Activated CD8-positive, alpha-beta T cell treated with anti-CD3 and anti-CD28 coated beads, Interleukin-2, amount 10 ng/mL, durations not matched to agents 7 days and 5 days (primary cell): Measurements from ENCODE around the gene MYO9A. TPM values are rescaled to one million over a fixed set of nuclear protein-coding genes. Genes with fewer than 3 reads are reported as not detected.
A peak's percentile ranks its signal among the peaks of the same experiment; 100 is the strongest.

Experiments
- ATAC-seq: fragments of 150-1000 bp; cut with Tn5 transposase; one replicate; pipeline ENCODE4 v1.10.0; 2021; ENCODE audit warnings: moderate library complexity
- CTCF ChIA-PET: fragments of 350-600 bp; sonication (Branson Sonifier 250); formaldehyde crosslinking; loops from one replicate; lab custom pipeline; 2021; ENCODE audit warnings: antibody characterized with exemption; lab: Charles Lee
- POLR2A ChIA-PET: fragments of 350-600 bp; sonication (Branson Sonifier 250); formaldehyde crosslinking; loops from one replicate; lab custom pipeline; 2021; ENCODE audit warnings: antibody characterized with exemption; lab: Charles Lee
- DNase-seq: peaks from one replicate; pipeline ENCODE4 v3.0.0-alpha.2; 2020
- H3K27ac Mint-ChIP-seq: one replicate; pipeline ENCODE4 v1.8.0; 2021; ENCODE audit warnings: mild to moderate bottlenecking, mixed read lengths
- H3K27me3 Mint-ChIP-seq: one replicate; pipeline ENCODE4 v1.8.0; 2021; ENCODE audit warnings: low read depth, mixed read lengths
- H3K36me3 Mint-ChIP-seq: one replicate; pipeline ENCODE4 v1.8.0; 2021; ENCODE audit warnings: low read depth, mixed read lengths
- H3K4me1 Mint-ChIP-seq: one replicate; pipeline ENCODE4 v1.8.0; 2021; ENCODE audit warnings: low read depth, mixed read lengths
- H3K4me3 Mint-ChIP-seq: one replicate; pipeline ENCODE4 v1.8.0; 2021; ENCODE audit warnings: mild to moderate bottlenecking, mixed read lengths
- H3K9me3 Mint-ChIP-seq: one replicate; pipeline ENCODE4 v1.8.0; 2022; ENCODE audit warnings: mixed read lengths; ENCODE audit not compliant: insufficient read depth
- total RNA-seq, 2 experiments: library from RNA; stranded (reverse); gene quantifications; one replicate each; pipeline ENCODE4 v1.2.3, GENCODE V29; 2021

The MYO9A gene, protein sequence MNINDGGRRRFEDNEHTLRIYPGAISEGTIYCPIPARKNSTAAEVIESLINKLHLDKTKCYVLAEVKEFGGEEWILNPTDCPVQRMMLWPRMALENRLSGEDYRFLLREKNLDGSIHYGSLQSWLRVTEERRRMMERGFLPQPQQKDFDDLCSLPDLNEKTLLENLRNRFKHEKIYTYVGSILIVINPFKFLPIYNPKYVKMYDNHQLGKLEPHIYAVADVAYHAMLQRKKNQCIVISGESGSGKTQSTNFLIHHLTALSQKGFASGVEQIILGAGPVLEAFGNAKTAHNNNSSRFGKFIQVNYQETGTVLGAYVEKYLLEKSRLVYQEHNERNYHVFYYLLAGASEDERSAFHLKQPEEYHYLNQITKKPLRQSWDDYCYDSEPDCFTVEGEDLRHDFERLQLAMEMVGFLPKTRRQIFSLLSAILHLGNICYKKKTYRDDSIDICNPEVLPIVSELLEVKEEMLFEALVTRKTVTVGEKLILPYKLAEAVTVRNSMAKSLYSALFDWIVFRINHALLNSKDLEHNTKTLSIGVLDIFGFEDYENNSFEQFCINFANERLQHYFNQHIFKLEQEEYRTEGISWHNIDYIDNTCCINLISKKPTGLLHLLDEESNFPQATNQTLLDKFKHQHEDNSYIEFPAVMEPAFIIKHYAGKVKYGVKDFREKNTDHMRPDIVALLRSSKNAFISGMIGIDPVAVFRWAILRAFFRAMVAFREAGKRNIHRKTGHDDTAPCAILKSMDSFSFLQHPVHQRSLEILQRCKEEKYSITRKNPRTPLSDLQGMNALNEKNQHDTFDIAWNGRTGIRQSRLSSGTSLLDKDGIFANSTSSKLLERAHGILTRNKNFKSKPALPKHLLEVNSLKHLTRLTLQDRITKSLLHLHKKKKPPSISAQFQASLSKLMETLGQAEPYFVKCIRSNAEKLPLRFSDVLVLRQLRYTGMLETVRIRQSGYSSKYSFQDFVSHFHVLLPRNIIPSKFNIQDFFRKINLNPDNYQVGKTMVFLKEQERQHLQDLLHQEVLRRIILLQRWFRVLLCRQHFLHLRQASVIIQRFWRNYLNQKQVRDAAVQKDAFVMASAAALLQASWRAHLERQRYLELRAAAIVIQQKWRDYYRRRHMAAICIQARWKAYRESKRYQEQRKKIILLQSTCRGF (N-terminal part only)
- total RNA-seq: 10 to 100 TPM; 19.0 to 21.3 TPM

DNA sequence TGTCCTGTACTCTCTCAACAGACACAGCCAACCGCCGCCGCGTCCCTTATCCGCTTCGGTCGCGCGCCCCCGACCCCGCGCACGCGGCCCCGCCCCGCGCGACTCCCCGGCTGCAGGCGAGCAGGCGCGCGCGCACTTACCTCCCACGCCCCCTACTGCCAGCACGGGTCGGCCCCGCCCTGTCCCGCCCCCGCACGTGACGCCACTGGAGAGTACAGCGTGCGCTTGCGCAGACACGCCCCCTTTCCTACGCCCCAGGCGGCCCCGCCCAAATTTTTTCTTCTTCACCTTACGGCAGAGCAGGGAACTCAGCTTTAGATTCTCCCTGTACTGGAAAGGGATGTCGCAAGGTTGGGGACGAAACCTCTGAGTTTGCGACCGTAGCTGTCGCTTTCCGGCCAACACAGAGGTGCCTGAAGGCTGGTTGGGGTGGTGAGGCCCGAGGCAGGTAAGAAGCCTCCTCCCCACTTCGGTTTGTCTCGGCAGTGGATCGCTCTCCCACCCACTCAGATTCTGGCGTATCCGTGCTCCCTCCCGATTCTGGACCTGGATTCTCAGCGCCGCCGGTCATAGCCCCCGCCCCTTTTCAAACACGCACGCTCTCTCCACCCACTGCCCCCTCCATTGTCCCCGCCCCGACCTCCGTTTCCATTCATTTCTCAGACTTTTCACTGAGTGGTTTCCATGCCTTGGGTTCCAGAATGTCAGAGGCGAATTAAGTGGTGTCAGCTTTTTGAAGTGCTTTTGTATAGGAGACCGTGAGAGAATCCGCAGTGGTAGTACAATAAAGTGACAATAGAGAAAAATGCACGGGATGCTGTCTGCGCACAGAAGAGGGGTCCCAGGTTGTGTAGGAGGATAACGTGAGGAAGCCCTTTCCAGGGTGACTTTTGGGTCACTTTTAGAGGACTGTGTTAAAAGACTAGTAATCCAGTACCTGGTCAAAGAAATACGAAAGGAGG lies at the start of gene MYO9A, which contains the start of gene SENP8:
MYO9A (minus strand) TSS at position 134 of the 962 bp plus-strand sequence. CDS start 71,587 bp downstream, outside the sequence.
SENP8 (plus strand) TSS at position 387 of the 962 bp plus-strand sequence. CDS start 21,221 bp downstream, outside the sequence.
- H3K27me3 Mint-ChIP-seq: peaks cover 4% of the 10 kb centered on the region
- H3K4me1 Mint-ChIP-seq: peaks cover 28% of the 10 kb centered on the region
- ChIA-PET POLR2A (interaction anchor here (0.6 kb wide), 1 partner anchor 15 kb away, joined by 3 read pairs; no protein-coding TSS in a partner anchor), CTCF (interaction anchor here (0.6 to 1.5 kb wide), 4 partner anchors 37 to 345 kb away, joined by 3 to 7 read pairs (median 3); no protein-coding TSS in a partner anchor)
- no peaks in the 10 kb centered on the region for H3K36me3 Mint-ChIP-seq
- peak within 1 kb of the TSS; percentile 98 for H3K27ac Mint-ChIP-seq
- peak within 1 kb of the TSS; percentile 95 for H3K4me3 Mint-ChIP-seq
- DNase-seq (peak; percentile 99), ATAC-seq (peak; percentile 74)
- no peaks in the 10 kb centered on the region for H3K9me3 Mint-ChIP-seq

DNA sequence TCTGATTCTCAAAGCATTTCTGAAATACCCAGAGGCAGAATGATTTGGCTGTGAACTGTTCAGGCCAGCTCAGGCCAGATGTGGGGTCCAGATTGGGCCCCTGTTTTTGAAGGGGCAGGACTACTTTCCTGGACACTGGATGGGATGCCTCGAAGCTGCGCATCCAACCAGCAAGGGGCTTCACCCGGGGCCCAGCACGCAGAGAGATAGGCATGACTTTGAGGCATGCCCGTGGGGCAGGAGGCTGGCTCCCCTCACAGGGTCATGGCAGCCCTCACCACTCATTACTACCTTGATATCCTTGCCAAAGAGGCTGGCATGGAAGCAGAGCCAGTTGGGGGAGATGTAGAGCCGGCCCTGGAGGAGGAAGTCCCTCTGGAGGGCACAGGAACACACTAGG lies 49.5 kb upstream of the MYO9A start:
- Mint-ChIP-seq H3K9me3 (no peaks in the 10 kb centered on the region), H3K4me1 (peaks cover 27% of the 10 kb centered on the region), H3K36me3 (no peaks in the 10 kb centered on the region), H3K27me3 (peaks cover 5% of the 10 kb centered on the region), H3K4me3 (no peak overlapping the region), H3K27ac (peak overlapping the region; percentile 44)
- CTCF ChIA-PET: interaction anchor here (0.8 to 2.7 kb wide), 2 partner anchors 11 to 14 kb away, joined by 3 to 16 read pairs; no protein-coding TSS in a partner anchor
- DNase-seq: no peak
- no peak for ATAC-seq
- POLR2A ChIA-PET: no interaction called here

DNA sequence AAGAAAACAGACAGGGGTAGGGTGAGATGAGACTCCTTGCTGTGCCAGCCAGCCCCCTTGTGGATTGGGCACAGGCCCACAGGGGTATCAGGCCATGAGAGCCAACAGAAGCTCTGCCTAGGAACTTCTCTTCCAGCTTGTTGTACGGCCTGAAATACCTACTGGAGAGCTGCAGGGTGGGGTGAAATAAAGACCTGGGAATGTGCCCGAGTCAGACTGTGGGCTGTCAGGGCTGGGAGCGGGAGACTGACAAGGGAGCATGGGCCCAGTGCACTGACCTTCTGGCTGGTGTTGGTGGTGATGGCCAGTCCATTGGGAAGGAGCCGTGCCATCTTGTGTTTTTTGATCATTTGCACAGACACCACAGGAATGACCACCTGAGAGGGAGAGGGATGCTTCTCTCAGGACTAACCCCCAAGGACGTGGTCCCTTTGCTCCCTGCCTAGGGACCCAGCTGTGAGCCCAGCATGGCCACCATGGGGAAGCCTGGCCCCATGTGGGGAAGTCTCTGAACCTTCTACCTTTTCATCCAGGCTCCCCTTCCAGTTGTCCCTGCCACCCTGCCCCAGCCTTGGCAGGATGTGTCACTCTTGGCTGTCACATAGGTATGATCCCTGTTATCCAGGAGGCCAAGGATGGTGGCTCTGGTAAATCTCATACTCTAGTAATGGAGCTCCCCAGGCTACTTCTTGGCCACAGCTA lies 48.9 kb upstream of the MYO9A start:
- ChIA-PET POLR2A (no interaction called here), CTCF (interaction anchor here (0.8 to 2.7 kb wide), 2 partner anchors 10 to 13 kb away, joined by 3 to 16 read pairs; no protein-coding TSS in a partner anchor)
- peak overlapping the region; percentile 44 for H3K27ac Mint-ChIP-seq
- H3K4me3 Mint-ChIP-seq: no peak overlapping the region
- peaks cover 27% of the 10 kb centered on the region for H3K4me1 Mint-ChIP-seq
- H3K27me3 Mint-ChIP-seq: peaks cover 5% of the 10 kb centered on the region
- DNase-seq: no peak
- no peaks in the 10 kb centered on the region for H3K36me3 Mint-ChIP-seq
- H3K9me3 Mint-ChIP-seq: no peaks in the 10 kb centered on the region
- ATAC-seq: no peak

DNA sequence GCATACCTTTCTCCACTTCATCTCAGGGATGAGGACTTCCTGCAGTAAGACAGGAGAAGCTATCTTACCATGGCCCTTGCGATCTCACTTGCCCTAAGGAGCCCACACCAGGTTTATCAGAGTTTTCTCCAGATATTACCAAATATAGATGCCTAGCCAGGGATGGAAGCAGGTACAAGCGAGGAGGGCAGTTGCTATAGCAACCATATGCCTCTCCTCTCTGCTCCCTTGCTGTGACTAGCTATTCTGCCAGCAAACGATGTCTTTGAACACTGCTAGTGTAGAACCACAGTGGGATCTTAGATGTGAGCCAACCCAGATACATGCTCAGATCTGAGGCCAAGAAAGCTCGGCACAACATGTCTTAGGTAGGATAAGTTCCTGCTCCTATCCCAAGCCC lies 45.8 kb upstream of the MYO9A start:
- Mint-ChIP-seq H3K9me3 (no peaks in the 10 kb centered on the region), H3K4me3 (no peak overlapping the region), H3K36me3 (no peaks in the 10 kb centered on the region), H3K27ac (no peak overlapping the region), H3K4me1 (peaks cover 16% of the 10 kb centered on the region), H3K27me3 (peaks cover 6% of the 10 kb centered on the region)
- ChIA-PET POLR2A (no interaction called here), CTCF (interaction anchor here (2.7 kb wide), 1 partner anchor 7 kb away, joined by 14 read pairs; no protein-coding TSS in a partner anchor)
- ATAC-seq (no peak), DNase-seq (no peak)

DNA sequence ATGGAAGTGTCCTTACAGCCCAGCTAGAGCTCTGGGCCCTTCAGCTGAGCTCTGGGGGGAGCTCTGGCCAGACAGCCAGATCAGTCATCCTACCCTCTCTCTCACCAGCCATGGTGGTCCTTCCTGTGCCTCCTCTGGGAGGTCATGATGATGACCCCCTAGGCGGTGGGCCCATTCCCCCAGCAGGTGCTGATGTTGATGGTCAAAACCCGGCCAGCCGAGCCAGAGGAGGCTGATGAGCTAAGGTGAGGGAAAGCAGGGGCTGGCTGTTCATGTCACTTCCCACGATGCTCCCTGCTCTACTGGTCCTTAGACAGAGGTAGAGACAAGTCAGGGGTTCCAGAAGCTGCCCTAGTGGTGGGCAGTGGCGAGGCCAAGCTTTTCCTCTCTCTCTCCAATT lies 44.6 kb upstream of the MYO9A start:
- CTCF ChIA-PET: interaction anchor here (1.1 to 1.4 kb wide), 2 partner anchors 13 to 419 kb away, joined by 3 to 4 read pairs; no protein-coding TSS in a partner anchor

DNA sequence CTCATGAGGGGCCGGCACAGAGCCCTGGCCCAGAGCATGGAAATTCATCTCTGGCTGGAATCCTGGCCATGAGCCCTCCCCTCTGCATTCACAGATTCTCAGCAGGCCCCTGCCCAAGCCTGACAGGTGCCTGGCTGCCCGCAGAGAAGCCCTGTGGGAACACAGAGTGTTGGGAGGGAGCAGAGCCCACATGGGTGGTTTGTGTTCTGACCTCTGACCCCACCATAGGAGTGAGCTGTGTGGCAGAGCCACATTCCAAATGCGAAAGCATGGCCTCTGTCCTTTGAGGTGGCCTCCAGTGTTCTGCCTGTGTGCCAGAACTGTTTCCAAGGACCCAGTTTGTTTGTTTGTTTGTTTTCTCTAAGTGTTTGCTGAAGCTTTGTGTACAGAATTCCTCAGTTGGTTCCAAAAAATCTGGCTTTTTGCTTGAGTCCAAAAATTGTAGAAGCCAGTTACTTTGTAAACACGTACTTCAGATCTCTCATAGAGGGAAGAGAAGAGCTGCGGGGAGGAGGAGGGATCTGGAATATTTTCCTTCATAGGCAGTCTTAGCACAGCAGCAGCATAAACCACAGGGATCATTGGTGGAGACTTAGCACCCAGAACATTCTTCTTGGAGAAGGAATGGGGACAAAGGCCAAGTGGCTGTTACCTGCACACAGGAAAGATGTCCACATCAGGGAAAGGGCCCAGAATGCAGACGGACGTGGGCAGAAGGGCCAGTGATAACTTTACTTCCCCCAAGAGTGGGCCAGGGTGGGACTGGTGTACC lies 43.6 kb upstream of the MYO9A start:
- Mint-ChIP-seq H3K4me3 (no peak overlapping the region), H3K4me1 (no peaks in the 10 kb centered on the region), H3K27ac (peak overlapping the region; percentile 9), H3K27me3 (peaks cover 8% of the 10 kb centered on the region), H3K36me3 (no peaks in the 10 kb centered on the region), H3K9me3 (no peaks in the 10 kb centered on the region)
- ATAC-seq (no peak), DNase-seq (no peak)
- POLR2A ChIA-PET: no interaction called here
- CTCF ChIA-PET: no interaction called here

More for the DNA sequence above, 44.6 kb upstream of the MYO9A start:
- peaks cover 8% of the 10 kb centered on the region for H3K27me3 Mint-ChIP-seq
- H3K36me3 Mint-ChIP-seq: no peaks in the 10 kb centered on the region
- POLR2A ChIA-PET: no interaction called here
- no peak overlapping the region for H3K27ac Mint-ChIP-seq
- no peaks in the 10 kb centered on the region for H3K9me3 Mint-ChIP-seq
- peaks cover 4% of the 10 kb centered on the region for H3K4me1 Mint-ChIP-seq
- ATAC-seq (no peak), DNase-seq (no peak)
- no peak overlapping the region for H3K4me3 Mint-ChIP-seq

DNA sequence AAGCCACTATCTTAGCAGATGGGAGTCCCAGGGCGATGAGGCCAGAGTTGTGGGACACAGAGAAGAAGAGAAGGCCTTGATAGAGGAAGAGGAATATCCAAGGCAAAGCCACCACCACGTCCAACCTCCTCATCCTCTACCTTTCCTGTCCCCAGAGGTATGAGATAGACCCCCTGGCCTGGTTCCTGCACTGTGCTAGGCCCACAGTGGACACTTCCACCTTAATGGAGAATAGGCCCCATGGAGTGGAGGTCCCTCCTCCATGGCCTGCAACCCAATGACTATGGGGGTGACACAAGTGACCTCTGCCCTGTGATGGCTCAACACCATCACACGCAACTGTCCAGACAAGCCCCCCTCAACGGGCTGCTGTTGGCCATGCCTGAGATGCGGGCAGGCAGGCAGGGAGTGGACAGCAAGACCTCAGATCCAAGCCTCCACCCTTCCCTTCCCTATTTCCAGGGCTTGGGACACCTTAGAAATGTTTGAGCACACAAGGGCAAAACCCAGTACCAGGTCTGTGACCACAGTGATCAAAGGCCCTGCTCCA lies 42.8 kb upstream of the MYO9A start:
- Mint-ChIP-seq H3K4me1 (peaks cover under 1% of the 10 kb centered on the region), H3K9me3 (no peaks in the 10 kb centered on the region), H3K4me3 (no peak overlapping the region), H3K27ac (no peak overlapping the region), H3K36me3 (no peaks in the 10 kb centered on the region), H3K27me3 (peaks cover 8% of the 10 kb centered on the region)
- ATAC-seq (no peak), DNase-seq (no peak)
- ChIA-PET CTCF (no interaction called here), POLR2A (no interaction called here)

DNA sequence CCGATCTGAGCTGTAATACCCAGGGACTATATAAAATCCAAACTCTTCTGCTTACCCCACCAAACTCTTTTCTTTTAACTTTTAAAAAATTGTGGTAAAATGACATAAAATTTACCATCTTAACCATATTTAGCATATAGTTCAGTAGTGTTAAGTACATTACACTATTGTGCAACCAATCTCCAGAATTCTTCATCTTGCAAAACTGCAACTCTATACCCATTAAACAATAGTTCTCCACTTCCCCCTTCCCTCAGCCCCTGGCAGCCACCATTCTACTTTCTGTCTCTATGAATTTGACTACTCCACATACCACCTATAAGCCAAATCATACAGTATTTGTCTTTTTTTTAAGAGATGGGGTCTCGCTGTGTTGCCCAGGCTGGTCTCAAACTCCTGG lies 39.0 kb upstream of the MYO9A start:
- CTCF ChIA-PET: interaction anchor here (0.8 to 2.9 kb wide), 17 partner anchors 8 to 413 kb away, joined by 3 to 39 read pairs (median 7); no protein-coding TSS in a partner anchor

More for the DNA sequence above, 39.0 kb upstream of the MYO9A start:
- DNase-seq (no peak), ATAC-seq (no peak)
- H3K4me1 Mint-ChIP-seq: peaks cover 3% of the 10 kb centered on the region
- H3K36me3 Mint-ChIP-seq: no peaks in the 10 kb centered on the region
- peaks cover 8% of the 10 kb centered on the region for H3K27me3 Mint-ChIP-seq
- H3K27ac Mint-ChIP-seq: no peak overlapping the region
- POLR2A ChIA-PET: no interaction called here
- no peaks in the 10 kb centered on the region for H3K9me3 Mint-ChIP-seq
- no peak overlapping the region for H3K4me3 Mint-ChIP-seq
